Renal cortical epithelial cell (primary cell): Measurements from ENCODE around the gene TAB2. TPM values are rescaled to one million over a fixed set of nuclear protein-coding genes. Genes with fewer than 3 reads are reported as not detected.
A peak's percentile ranks its signal among the peaks of the same experiment; 100 is the strongest.

ENCODE experiments used
- DNase-seq: peaks from one replicate; pipeline ENCODE4 v3.0.0-alpha.2; 2011; ENCODE audit warnings: low read depth
- total RNA-seq: library from RNA; depleted of rRNA; stranded (reverse); fragments of >200 nt; gene quantifications from 2 replicates; pipeline ENCODE4 v1.2.3, GENCODE V29; 2014

TAB2 gene
- total RNA-seq, 1 donor from 2014 or later, result 104 TPM

DNA sequence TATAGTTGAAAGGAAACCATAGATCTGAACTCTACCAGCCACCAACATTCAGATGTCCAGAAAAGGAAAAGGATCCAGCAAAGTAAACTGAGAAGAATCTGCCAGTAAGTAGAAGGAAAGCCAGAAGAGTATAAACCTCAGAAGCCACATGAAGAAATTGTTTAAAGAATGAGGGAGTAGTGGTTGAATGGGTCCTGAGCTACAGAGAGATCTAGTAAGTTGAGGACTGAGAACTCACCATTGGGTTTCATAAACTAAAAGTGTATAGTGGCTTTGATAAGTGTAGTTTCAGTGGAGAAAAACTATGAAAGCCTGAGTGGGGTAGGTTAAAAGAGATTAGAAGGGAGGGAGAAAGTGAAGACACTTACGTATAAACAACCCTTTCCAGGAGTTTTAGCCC is 50.6 kb downstream of the TAB2 start:
- DNase-seq, result no peak

DNA sequence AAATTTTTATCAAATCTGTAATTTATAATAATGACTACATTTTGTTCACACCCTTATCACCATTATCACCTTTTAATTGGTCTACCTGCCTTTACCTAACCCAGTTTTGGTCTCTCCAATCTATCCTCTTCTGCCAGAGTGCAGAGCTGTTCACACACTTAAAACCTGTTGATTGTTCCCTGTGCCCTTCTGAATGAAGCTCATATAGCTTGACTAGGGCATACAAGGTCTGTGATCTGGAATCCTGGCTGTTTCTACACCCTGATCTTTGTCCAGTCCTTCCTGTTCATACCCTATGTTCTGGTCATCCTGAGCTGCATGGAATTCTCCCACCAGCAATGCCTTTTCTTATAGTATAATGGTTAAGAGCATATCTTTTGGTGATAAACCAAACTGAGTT is 53.6 kb downstream of the TAB2 start:
- no peak for DNase-seq

DNA sequence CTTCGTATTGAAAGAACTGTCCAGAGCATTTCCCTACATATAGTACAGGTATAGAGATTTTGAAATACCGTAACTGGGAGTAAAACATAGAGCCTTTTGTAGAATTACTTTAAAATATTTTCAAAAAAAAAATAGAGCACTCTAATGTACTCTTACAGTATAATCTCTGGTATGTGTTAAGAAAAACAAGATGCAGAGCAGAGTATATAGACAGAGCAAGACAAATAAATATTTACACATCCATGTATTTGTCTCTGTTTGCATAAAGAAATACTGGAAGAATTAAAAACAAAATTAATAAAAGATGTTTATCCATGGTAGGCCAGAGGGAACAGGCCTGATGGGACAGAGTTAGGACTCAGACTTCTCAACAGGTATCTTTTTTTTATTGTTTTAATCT is 54.5 kb downstream of the TAB2 start:
- DNase-seq, result no peak

DNA sequence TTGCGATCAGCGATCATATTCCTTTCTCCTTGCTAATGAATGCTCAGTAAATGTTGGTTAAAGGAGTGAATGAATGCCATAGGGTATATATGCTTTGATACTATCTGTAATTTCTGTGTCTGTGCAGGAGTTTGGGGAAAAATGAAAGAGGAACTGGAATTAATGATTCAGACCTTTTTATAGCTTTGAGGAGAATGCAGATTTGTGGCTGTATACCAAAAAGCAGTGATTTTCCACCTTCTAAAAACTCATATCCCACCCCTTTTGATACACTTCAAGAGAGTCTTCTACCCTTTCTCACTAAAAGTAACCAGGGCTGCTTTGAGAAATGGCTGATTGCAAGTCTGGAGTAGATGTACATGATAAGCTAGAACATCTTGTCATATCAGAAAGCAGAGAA is 56.0 kb downstream of the TAB2 start:
- no peak for DNase-seq

- DNase-seq, result no peak
Measured at GRCh38 chr6:149379977-149380376, 62.5 kb downstream of the TAB2 start.

DNA sequence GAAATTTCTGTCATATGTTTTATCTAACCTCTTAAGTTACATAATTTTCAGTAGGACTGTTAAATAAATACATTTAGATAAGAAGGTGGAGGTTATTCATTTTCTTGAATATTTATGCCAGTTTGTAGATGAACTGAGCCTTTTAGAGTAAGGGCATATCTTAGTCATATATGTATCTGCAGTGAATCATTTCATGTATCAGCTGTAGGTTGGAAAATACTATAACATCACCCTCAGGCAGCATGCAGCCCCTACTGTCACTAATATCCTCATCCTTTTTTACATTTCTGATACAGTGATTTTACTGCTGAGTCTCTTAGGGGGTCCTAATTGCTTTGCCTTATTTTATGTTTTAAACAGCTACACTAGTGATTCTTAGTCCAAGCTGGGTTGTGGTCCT is 63.0 kb downstream of the TAB2 start:
- no peak for DNase-seq

GRCh38 chr6:149383371-149383770 is 65.9 kb downstream of the TAB2 start:
- no peak for DNase-seq

DNA sequence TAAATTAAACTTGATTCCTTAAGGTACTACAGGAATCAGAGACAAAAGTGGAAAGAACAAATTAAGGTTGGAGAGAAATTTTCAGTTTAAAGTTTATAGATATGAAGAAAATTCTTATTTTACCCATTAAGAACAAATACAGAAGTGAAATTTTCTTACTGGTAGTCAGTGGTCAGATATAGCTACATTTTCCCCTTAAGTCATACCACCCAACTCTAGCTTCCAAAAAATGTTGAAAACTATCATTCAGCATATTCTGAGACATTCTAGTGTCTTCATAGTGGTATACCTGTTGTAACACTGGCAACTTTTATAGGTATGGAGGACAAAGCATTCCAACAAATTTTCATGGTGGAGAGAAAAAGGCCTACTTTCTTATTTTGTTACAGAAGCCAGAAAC is 67.0 kb downstream of the TAB2 start:
- DNase-seq, result no peak

DNA sequence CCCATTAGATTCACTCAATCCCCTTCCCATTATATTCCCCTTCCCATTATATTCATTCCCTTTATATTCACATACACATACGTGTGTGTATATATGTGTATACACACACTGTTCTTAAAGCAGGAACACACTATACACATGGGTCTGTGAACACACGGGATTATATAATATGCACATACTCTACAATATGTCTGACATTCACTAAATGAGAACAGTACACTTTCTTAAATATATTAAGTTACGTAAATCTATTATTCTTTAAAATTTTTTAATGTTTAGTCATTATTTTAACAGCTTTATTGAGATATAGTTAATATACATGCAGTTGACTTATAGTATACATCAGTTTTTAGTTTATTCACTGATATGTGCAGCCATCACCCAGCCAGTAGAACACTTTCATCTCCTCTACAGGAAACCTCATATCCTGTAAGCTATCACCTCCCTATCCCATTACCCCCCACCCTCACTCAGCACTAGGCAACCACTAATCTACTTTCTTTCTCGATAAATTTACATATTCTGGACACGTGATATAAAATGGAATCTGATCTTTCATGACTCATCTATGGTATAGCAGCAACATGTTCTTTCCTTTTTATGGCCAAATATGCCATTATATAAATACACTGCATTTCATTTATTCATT is 68.6 kb downstream of the TAB2 start:
- no peak for DNase-seq

DNA sequence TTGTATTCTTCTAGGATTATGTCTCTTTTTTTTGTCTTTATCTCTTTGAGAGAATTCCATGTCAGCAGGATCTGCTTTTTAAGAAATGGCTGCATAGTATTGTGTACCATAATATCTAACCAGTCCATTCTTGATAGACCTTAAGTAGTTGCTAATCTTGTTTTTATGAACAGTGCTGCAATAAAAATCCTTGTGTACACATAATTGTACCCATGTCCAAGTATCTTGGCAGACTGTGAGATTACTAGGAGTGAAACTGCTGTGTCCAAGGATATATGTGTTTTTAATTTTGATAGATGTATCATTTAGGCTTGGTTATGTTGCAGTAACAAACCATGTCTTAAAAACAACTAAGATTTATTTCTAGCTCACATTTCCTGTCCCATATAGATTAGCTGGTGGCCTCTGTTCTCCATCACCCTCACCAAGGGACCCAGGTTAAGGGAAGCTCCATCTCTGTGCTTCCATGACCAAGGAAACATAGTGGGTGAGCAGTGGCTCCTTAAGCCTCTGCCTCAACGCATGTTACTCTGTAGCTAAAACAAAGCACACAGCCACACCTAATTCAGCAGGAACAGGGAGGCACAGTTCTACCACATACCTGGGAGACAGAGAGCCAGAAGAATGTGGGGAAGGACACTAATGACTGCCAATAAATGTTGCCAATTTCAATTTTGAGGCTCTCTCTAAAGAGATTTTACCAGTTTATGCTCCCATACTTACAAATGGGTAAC is 70.4 kb downstream of the TAB2 start:
- no peak for DNase-seq

GRCh38 chr6:149389509-149390297 is 72.2 kb downstream of the TAB2 start:
- no peak for DNase-seq

GRCh38 chr6:149392093-149392492 is 74.6 kb downstream of the TAB2 start:
- DNase-seq, result no peak

GRCh38 chr6:149392535-149392934 is 75.0 kb downstream of the TAB2 start:
- no peak for DNase-seq

DNA sequence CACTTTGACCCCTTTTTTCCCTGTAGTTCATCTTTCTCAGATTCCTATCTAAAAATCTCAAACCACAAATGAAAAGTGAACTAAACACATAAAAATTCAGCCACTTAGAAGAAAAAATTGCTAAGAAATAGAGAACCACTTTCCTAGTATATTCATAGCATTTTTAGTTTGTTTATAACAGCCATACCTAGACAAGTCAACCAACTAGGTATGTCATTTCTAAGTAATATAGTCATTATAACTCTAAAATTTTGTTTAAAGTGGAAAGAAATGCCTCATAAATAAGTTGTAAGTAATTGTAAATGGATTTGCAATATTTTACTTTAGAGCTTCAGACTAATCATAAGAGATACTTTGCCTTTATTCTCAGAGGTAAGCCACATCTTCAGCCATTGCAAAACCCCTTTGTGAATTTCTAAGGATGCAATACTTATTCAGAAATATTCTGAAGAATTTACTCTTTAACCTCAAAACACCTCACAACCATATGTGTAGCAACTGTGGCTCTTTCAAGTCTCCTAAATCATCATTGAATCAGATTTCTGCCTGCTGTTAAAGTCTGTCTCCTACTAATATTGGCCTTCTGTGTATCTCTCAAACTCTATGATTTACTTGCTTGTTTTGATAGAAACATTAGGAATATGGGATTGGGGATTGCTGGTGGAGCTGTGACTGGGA is 75.6 kb downstream of the TAB2 start:
- no peak for DNase-seq

- DNase-seq, result no peak
Measured at GRCh38 chr6:149395185-149395584, 77.7 kb downstream of the TAB2 start.

DNA sequence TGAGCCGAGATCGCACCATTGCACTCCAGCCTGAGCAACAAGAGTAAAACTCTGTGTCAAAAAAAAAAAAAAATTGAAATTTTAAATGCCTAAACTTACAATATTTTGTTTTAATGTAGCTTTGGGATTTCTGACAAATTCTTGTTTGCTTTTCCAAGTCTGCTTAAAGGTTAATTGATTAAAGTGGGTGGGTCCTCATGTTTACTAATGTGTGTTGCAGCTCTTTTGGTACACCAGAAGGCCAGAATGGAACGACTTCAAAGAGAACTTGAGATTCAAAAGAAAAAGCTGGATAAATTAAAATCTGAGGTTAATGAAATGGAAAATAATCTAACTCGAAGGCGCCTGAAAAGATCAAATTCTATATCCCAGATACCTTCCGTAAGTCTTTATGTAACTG is 79.9 kb downstream of the TAB2 start:
- no peak for DNase-seq

DNA sequence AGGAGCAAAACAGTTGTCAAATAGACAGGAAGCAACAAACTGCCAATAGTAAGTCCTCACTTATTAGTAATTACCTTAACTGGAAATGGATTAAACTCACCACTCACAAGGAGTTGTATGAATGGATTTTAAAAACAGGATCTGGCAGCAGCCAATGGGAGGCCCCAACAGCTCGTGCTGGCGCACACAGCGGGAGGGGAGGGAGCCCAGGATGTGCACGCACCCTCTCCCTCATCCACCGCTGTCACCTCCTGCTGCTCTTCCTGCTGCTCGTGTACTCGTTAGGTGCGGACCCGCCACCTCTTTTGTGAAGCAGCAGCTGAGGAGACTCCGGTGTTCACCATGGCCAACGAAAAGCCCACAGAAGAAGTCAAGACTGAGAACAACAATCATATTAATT is 82.5 kb downstream of the TAB2 start, which contains the start of gene SUMO4:
SUMO4 (plus strand) TSS at position 213 of the 400 bp plus-strand sequence; CDS start at position 343, 130 bp downstream.
- DNase-seq, result no peak

GRCh38 chr6:149403534-149403933 is 86.0 kb downstream of the TAB2 start:
- DNase-seq, result no peak

- peak; percentile 19 for DNase-seq
Measured at GRCh38 chr6:149405823-149406765, 88.6 kb downstream of the TAB2 start.

- DNase-seq, result no peak
Measured at GRCh38 chr6:149409617-149410016, 92.1 kb downstream of the TAB2 start.

DNA sequence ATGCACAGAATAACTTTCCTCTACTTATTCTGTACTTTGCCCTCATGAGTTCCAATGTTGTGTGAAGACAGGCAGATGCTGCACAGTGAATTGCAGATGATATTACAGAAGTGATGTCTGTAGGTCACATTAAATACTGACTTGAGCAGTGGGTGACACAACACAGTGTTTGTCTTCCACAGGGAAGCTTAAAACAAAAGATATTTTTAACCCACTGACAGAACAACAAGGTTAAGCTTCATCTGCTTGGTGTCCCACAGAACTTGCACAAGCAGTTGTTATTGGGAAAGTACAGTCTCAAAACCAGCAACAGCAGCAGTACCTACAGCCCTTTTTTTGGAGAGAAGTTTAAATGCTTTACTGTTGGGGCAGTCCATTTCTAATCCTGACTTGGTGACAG is 93.0 kb downstream of the TAB2 start:
- no peak for DNase-seq
